BJ (cell line): ENCODE results near the gene MLLT11. TPM values are rescaled to one million over a fixed set of nuclear protein-coding genes. Genes with fewer than 3 reads are reported as not detected.
A peak's percentile ranks its signal among the peaks of the same experiment; 100 is the strongest.

ENCODE experiments used
- CTCF ChIA-PET: fragments of 350-600 bp; formaldehyde crosslinking; extraction: SDS; loops from one replicate; lab custom pipeline; 2021; ENCODE audit warnings: antibody characterized with exemption, inconsistent platforms; lab: Yijun Ruan, JAX
- POLR2A ChIA-PET: fragments of 300-600 bp; sonication (Branson Sonifier 250); formaldehyde crosslinking; extraction: SDS; loops from one replicate; lab custom pipeline; 2021; ENCODE audit warnings: antibody characterized with exemption; lab: Charles Lee
- DNase-seq: peaks from one replicate; pipeline ENCODE4 v3.0.0-alpha.2; 2011; ENCODE audit warnings: low read depth
- H3K27me3 ChIP-seq: 2 replicates; pipeline ENCODE4 v1.6.0; 2011; ENCODE audit warnings: low read length; ENCODE audit not compliant: control insufficient read depth, insufficient read depth
- H3K36me3 ChIP-seq: 2 replicates; pipeline ENCODE4 v1.5.1; 2011; ENCODE audit warnings: low read length; ENCODE audit not compliant: control insufficient read depth, insufficient read depth
- H3K4me3 ChIP-seq: 2 replicates; pipeline ENCODE4 v1.5.1; 2011; ENCODE audit warnings: low read depth, mild to moderate bottlenecking, control low read depth, low read length
- polyA plus RNA-seq: library from polyadenylated mRNA; depleted of rRNA; stranded (reverse); fragments of >200 nt; gene quantifications from 2 replicates; pipeline ENCODE4 v1.2.3, GENCODE V29; 2011
- TF ChIP-seq, protein P1 (sequence below): IDR thresholded peaks from 2 replicates; pipeline ENCODE4 v1.5.1; 2011; ENCODE audit warnings: low read depth, mild to moderate bottlenecking, control low read depth, inconsistent platforms, low read length, moderate library complexity; ENCODE audit not compliant: insufficient read depth

MLLT11 gene
- polyA plus RNA-seq, 1 experiment = 4.1 TPM

DNA sequence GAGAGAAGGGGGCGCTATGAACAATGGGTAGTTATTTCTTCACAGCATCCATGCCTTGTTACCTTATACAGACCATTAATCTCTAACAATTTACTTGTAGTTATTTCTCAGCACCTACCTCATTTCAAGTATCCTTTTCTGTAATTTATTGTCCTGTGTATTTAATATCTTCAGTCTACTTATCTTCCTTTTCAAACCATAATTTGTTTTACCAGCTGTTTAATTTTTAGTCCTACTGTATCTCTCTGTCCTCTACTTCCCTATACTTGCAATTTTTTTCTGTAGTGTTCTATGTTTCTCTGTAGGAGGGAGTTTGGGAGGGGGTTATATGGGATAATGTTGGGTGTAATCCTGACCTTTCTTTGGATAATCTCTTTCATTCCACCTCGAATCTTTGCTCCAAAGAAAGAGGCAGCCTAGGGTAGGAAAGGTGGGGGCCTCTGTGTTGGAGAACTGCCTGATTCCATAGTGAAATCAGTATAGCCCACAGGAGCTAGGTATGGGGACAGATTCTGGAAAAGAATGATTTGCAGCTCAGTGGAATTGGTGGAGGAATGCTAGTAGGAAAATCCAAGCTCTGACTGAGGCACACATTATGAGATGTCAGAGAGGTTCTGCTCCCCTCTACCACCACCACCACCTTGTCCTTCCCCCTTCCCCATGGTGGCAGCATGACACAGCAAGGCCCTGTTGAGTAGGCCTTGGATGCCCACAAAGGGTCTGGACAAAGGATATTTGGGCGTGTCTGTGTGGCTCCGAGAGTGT lies 642 bp downstream of the MLLT11 start:
- ChIA-PET CTCF (interaction anchor here (0.6 to 3.3 kb wide), 5 partner anchors 10 to 1054 kb away, joined by 3 to 13 read pairs (median 5); partner anchors contain the start of genes C1orf56 and GABPB2), POLR2A (interaction anchor here (0.6 kb wide), 1 partner anchor 501 kb away, joined by 4 read pairs; no protein-coding TSS in a partner anchor)
- peak overlapping the region; percentile 88 for H3K4me3 ChIP-seq
- peaks cover 1% of the 10 kb centered on the region for H3K36me3 ChIP-seq
- no peaks in the 10 kb centered on the region for H3K27me3 ChIP-seq
- TF ChIP-seq, protein P1, sequence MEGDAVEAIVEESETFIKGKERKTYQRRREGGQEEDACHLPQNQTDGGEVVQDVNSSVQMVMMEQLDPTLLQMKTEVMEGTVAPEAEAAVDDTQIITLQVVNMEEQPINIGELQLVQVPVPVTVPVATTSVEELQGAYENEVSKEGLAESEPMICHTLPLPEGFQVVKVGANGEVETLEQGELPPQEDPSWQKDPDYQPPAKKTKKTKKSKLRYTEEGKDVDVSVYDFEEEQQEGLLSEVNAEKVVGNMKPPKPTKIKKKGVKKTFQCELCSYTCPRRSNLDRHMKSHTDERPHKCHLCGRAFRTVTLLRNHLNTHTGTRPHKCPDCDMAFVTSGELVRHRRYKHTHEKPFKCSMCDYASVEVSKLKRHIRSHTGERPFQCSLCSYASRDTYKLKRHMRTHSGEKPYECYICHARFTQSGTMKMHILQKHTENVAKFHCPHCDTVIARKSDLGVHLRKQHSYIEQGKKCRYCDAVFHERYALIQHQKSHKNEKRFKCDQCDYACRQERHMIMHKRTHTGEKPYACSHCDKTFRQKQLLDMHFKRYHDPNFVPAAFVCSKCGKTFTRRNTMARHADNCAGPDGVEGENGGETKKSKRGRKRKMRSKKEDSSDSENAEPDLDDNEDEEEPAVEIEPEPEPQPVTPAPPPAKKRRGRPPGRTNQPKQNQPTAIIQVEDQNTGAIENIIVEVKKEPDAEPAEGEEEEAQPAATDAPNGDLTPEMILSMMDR = no peak
- DNase-seq = no peak

DNA sequence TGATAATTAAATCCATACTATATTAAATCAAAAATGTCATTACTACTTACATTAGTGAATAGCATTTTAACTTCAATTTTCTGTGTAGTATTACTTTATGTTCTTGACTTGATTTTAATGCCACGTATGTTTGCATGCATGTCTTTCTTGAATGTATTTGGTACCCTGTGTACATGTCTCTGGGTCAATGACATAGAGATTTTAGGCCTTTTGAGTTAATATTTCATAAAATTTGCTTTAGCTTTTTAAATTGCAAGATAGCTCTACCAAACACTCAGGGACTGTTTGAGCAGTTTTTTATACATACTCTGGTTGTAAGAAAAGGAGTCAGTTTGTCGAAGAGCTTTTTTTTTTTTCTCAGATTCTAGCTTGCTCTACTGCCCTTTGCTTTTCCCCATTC lies 1.5 kb downstream of the MLLT11 start:
- CTCF ChIA-PET = interaction anchor here (0.6 to 3.3 kb wide), 3 partner anchors 10 to 1055 kb away, joined by 3 to 13 read pairs (median 10); partner anchors contain the start of genes C1orf56 and GABPB2
- POLR2A ChIA-PET = interaction anchor here (0.5 kb wide), 1 partner anchor 220 kb away, joined by 4 read pairs; the partner anchor contains the start of gene ZNF687

DNA sequence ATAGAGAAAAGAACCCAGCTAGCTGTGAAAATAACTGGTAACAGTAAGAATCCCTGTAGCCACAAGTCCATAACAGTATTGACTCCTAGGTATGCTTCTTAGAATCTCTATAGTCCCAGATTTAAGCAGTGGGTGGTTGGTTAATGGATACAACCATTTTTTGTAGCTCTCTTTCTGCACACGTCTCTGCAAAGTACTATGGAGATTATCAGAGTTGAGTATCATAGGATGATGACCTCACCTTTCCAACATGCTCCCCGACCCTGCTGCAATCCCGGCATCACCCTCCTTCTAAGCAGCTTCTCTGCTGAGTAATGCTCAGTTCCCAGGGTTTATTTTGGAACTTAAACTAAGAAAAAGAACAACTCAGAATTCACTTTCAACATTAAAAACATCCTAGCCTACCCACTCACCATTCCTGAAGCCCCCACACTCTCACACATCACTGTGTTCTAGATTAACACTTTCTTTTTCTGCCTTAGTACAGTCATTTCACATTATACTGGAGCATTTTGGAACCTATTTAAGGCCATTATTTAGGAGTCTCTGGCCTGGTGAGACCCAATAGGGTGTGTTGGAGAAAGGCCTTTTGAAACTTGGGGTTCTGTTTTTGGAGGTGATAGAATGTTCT lies 2.7 kb downstream of the MLLT11 start:
- ChIA-PET CTCF (interaction anchor here (0.6 to 3.3 kb wide), 3 partner anchors 9 to 42 kb away, joined by 3 to 13 read pairs (median 10); partner anchors contain the start of genes C1orf56 and GABPB2), POLR2A (no interaction called here)
- TF ChIP-seq, protein P1 = no peak
- Histone ChIP-seq H3K36me3 (no peaks in the 10 kb centered on the region), H3K27me3 (no peaks in the 10 kb centered on the region), H3K4me3 (no peak overlapping the region)
- peak; percentile 58 for DNase-seq

More for the DNA sequence above, 1.5 kb downstream of the MLLT11 start:
- TF ChIP-seq, protein P1 = no peak
- Histone ChIP-seq H3K4me3 (no peak overlapping the region), H3K36me3 (no peaks in the 10 kb centered on the region; the same call in 1 of the 2 replicates), H3K27me3 (no peaks in the 10 kb centered on the region)
- DNase-seq = no peak

DNA sequence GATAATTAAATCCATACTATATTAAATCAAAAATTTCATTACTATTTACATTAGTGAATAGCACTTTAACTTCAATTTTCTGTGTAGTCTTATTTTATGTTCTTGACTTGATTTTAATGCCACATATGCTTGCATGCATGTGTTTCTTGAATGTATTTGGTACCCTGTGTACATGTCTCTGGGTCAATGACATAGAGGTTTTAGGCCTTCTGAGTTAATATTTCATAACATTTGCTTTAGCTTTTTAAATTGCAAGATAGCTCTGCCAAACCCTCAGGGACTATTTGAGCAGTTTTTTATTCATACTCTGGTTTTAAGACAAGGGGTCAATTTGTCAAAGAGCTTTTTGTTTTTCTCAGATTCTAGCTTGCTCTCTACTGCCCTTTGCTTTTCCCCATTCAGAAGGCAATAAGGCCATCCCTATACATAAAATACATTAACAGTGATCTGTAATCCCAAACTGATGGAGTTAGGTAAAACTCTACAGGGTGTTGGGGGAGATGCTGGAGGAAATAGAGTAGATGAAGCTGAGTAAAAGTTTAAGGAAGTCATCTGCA lies 5.0 kb downstream of the MLLT11 start:
- POLR2A ChIA-PET = interaction anchor here (0.5 kb wide), 1 partner anchor 18 kb away, joined by 3 read pairs; no protein-coding TSS in a partner anchor

More for the DNA sequence above, 5.0 kb downstream of the MLLT11 start:
- DNase-seq = no peak
- TF ChIP-seq, protein P1 = no peak
- Histone ChIP-seq H3K27me3 (no peaks in the 10 kb centered on the region), H3K4me3 (no peak overlapping the region), H3K36me3 (no peaks in the 10 kb centered on the region)
- CTCF ChIA-PET = interaction anchor here (1.4 kb wide), 1 partner anchor 41 kb away, joined by 5 read pairs; no protein-coding TSS in a partner anchor
